ENCODE measurements around the gene NBDY.

The NBDY gene

GRCh38 chrX:56796641-56797395, 67.8 kb downstream of the NBDY start:
- Histone ChIP-seq H3K9ac (ENCODE audit: low read depth, low read length) (no peak overlapping the region), H3K4me1 (ENCODE audit: insufficient read depth, low read length) (0 out of 2 replicates have a peak, but pooled peaks cover 4% of the 10 kb centered on the region), H3K9me3 (ENCODE audit: insufficient read depth, low read length, severe bottlenecking) (no peaks in the 10 kb centered on the region), H3K27ac (ENCODE audit: low read length) (no peak overlapping the region), H3K4me2 (ENCODE audit: insufficient read depth, low read length) (no peak overlapping the region), H2AFZ (ENCODE audit: low read depth, low read length) (no peak overlapping the region), H3K79me2 (ENCODE audit: insufficient read depth, low read length) (peaks cover 63% of the 10 kb centered on the region), H4K20me1 (ENCODE audit: insufficient read depth, low read length) (no peaks in the 10 kb centered on the region; the same call in 1 of the 2 replicates), H3K4me3 (ENCODE audit: low read depth in 1 of 2, low read length in 2 of 2) (no peak overlapping the region), H3K36me3 (ENCODE audit: insufficient read depth, low read length) (peaks cover 44% of the 10 kb centered on the region), H3K27me3 (ENCODE audit: insufficient read depth, low read length, poor library complexity) (no peaks in the 10 kb centered on the region)
- DNase-seq = no peak
- no peak for ATAC-seq (ENCODE audit: insufficient read depth, low read depth)
- no peak for TF ChIP-seq CTCF (IDR thresholded peaks at IDR 0.05; ENCODE audit: borderline replicate concordance, extremely low read depth, low read length, poor library complexity, severe bottlenecking)
- TF ChIP-seq EZH2 (IDR thresholded peaks at IDR 0.05; ENCODE audit: borderline replicate concordance, low read depth, low read length, severe bottlenecking) = no peak

- Histone ChIP-seq H3K27me3 (ENCODE audit: insufficient read depth, low read length, poor library complexity) (no peaks in the 10 kb centered on the region), H3K9me3 (ENCODE audit: insufficient read depth, low read length, severe bottlenecking) (no peaks in the 10 kb centered on the region), H3K27ac (ENCODE audit: low read length) (peak overlapping the region; percentile 18; the same call in 1 of the 2 replicates), H3K79me2 (ENCODE audit: insufficient read depth, low read length) (peaks cover 59% of the 10 kb centered on the region), H3K4me3 (ENCODE audit: low read depth in 1 of 2, low read length in 2 of 2) (no peak overlapping the region), H3K9ac (ENCODE audit: low read depth, low read length) (no peak overlapping the region), H3K36me3 (ENCODE audit: insufficient read depth, low read length) (peaks cover 38% of the 10 kb centered on the region), H2AFZ (ENCODE audit: low read depth, low read length) (no peak overlapping the region), H3K4me1 (ENCODE audit: insufficient read depth, low read length) (0 out of 2 replicates have a peak, but pooled peaks cover 4% of the 10 kb centered on the region), H4K20me1 (ENCODE audit: insufficient read depth, low read length) (no peaks in the 10 kb centered on the region), H3K4me2 (ENCODE audit: insufficient read depth, low read length) (no peak overlapping the region)
- no peak for DNase-seq
- TF ChIP-seq CTCF (IDR thresholded peaks at IDR 0.05; ENCODE audit: borderline replicate concordance, extremely low read depth, low read length, poor library complexity, severe bottlenecking) (no peak), EZH2 (IDR thresholded peaks at IDR 0.05; ENCODE audit: borderline replicate concordance, low read depth, low read length, severe bottlenecking) (no peak)
- no peak; the same call in 2 of the 3 replicates for ATAC-seq (ENCODE audit: insufficient read depth, low read depth)
Measured at GRCh38 chrX:56797574-56798338, 68.7 kb downstream of the NBDY start.

DNA sequence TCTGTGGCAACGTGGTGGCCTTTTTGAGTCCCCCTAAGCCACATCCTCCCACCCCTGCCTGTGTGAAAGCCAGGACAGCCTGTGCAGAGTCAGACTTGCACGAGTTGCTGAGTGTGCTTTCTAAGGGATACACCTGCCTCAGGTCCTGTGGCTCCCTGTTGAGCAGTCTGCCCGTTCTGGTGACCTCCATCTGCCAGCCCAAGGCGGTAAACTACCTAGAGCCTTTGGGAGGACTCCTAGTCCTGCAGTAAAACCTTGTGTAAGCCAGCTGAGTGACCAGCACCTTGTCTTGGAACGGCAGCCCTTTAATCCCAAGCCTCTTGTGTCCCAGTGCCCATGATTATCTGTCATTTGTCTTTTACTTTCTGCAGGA, 69.3 kb downstream of the NBDY start:
- no peak overlapping the region for H2AFZ ChIP-seq (ENCODE audit: low read depth, low read length)

More for the DNA sequence above, 69.3 kb downstream of the NBDY start:
- no peaks in the 10 kb centered on the region for H3K9me3 ChIP-seq (ENCODE audit: insufficient read depth, low read length, severe bottlenecking)
- no peak for TF ChIP-seq CTCF (IDR thresholded peaks at IDR 0.05; ENCODE audit: borderline replicate concordance, extremely low read depth, low read length, poor library complexity, severe bottlenecking)
- no peak for TF ChIP-seq EZH2 (IDR thresholded peaks at IDR 0.05; ENCODE audit: borderline replicate concordance, low read depth, low read length, severe bottlenecking)
- peaks cover 39% of the 10 kb centered on the region for H3K36me3 ChIP-seq (ENCODE audit: insufficient read depth, low read length)
- no peak for ATAC-seq (ENCODE audit: insufficient read depth, low read depth)
- DNase-seq = peak; percentile 17
- no peaks in the 10 kb centered on the region for H4K20me1 ChIP-seq (ENCODE audit: insufficient read depth, low read length)
- H3K4me1 ChIP-seq (ENCODE audit: insufficient read depth, low read length) = 0 out of 2 replicates have a peak, but pooled peaks cover 4% of the 10 kb centered on the region
- H3K79me2 ChIP-seq (ENCODE audit: insufficient read depth, low read length) = peaks cover 53% of the 10 kb centered on the region
- no peak overlapping the region for H3K4me2 ChIP-seq (ENCODE audit: insufficient read depth, low read length)
- no peak overlapping the region for H3K4me3 ChIP-seq (ENCODE audit: low read depth in 1 of 2, low read length in 2 of 2)
- H3K27ac ChIP-seq (ENCODE audit: low read length) = peak overlapping the region; percentile 18; the same call in 1 of the 2 replicates
- no peaks in the 10 kb centered on the region for H3K27me3 ChIP-seq (ENCODE audit: insufficient read depth, low read length, poor library complexity)
- H3K9ac ChIP-seq (ENCODE audit: low read depth, low read length) = no peak overlapping the region

All from DND-41 (cell line).